GM08714 (cell line): ENCODE results near the gene BSND.

Experiments used
- H3K4me3 ChIP-seq: fragments of 200-500 bp; sonication (Bioruptor generic); 2 replicates; pipeline ENCODE4 v1.5.1; 2014; ENCODE audit warnings: mild to moderate bottlenecking, low read length, inconsistent platforms
- ZNF274 ChIP-seq: IDR thresholded peaks from 2 replicates; pipeline ENCODE4 v1.6.1; 2012; ENCODE audit warnings: mild to moderate bottlenecking, low read depth, low read length

Gene BSND

DNA sequence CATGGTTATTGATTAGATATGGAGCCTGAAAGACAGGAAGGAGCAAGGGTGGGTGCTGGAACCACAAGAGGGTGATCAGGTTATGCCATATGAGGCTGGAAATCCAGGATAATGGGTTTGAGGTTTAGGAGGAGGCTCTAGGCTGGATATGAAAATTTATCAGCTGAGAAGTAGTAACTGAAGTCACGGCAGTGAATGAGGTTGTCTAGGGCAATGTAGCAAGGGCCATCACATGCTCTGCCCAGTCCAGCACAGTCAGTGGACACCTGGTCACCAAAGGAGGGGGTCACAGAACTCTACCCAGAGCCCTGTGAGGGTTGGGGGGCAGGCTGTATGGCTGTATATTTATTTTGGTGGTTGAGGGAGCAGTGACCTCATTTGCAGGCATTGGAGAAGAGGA, 28.9 kb upstream of the BSND start:
- TF ChIP-seq ZNF274: no peak
- no peak overlapping the region for H3K4me3 ChIP-seq

DNA sequence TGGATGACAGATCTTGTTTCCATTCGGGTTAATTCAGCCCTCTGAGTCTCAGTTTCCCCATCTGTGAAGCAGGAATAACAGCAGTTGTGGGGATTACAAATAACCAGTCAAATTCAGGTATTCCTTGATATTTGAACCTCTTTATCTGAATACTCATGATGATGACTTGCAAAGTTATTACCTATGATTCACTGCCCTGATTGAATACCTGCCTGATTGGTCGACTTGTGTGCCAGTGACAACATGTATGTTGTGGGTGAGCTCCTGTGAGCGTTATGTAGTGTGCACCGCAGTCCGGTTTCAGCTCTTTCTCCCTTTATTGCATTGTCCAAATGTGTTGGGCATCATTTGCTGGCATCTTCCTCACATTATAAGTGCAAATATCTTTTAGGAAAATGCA, 27.8 kb upstream of the BSND start:
- H3K4me3 ChIP-seq: no peak overlapping the region
- TF ChIP-seq ZNF274: no peak

DNA sequence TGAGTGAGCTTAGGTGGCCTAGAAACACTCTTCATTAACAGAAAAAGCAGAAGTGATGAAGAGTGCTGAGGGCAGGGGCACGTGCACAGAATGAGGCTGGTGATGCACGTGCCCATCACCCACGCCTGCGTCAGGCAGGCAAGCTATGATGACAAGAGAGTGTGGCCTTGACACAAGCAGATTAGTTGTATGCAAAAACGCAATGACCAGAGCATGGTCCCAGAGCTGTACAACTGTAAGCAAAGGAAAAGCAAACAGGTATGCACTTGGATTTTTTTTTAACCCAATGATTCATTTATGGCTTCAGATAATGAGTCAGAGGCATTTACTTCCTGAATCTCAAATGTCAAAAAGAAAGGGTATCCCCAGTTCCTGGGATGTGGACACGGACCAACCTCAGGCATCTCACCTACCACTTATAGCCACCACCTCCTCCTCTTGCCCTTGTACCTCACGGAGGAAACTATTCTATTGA, 27.4 kb upstream of the BSND start:
- H3K4me3 ChIP-seq: no peak overlapping the region
- no peak for TF ChIP-seq ZNF274

- no peak overlapping the region for H3K4me3 ChIP-seq
- TF ChIP-seq ZNF274: no peak
Measured at GRCh38 chr1:54972436-54972835, 26.3 kb upstream of the BSND start.

GRCh38 chr1:54973205-54973921, 25.4 kb upstream of the BSND start:
- no peak for TF ChIP-seq ZNF274
- H3K4me3 ChIP-seq: no peak overlapping the region

- no peak overlapping the region for H3K4me3 ChIP-seq
Measured at GRCh38 chr1:54975356-54976108, 23.2 kb upstream of the BSND start.

GRCh38 chr1:54976747-54977146, 22.0 kb upstream of the BSND start:
- no peak for TF ChIP-seq ZNF274

More at GRCh38 chr1:54975356-54976108, 23.2 kb upstream of the BSND start:
- no peak for TF ChIP-seq ZNF274

DNA sequence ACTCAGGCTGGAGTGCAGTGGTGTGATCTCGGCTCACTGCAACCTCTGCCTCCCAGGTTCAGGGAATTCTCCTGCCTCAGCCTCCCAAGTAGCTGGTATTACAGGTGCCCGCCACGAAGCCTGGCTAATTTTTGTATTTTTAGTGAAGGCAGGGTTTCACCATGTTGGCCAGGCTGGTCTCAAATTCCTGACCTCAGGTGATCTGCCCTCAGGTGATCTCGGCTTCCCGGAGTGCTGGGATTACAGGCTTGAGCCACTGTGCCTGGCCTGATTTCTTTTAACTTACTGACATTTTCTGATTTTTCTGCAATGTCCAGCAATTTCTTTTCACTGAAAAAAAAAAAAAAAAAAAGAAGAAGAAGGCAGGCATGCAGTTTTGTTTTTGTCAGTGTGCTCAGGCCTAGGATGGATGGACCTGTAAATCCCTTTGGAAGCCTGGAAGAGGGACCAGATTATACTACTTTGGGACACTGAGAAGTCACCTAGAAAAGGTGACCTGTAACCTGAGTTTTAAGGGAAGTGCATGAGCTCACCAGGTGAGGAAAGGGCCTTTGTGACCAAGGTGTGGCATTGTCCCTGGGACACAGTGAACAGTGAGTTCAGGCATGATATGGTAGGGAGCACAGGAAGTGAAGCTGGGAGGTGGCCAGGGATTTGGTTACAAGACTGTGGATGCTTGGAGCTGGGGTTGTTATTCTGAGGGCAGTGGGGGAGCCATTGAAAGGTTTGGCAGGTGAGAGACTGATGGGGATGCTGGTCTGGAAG, 21.0 kb upstream of the BSND start:
- no peak for TF ChIP-seq ZNF274
- no peak overlapping the region for H3K4me3 ChIP-seq

More at GRCh38 chr1:54976747-54977146, 22.0 kb upstream of the BSND start:
- H3K4me3 ChIP-seq: no peak overlapping the region

GRCh38 chr1:54978528-54979326, 20.0 kb upstream of the BSND start:
- TF ChIP-seq ZNF274: no peak
- no peak overlapping the region for H3K4me3 ChIP-seq

GRCh38 chr1:54979327-54979891, 19.3 kb upstream of the BSND start:
- H3K4me3 ChIP-seq: no peak overlapping the region
- TF ChIP-seq ZNF274: no peak

- no peak overlapping the region for H3K4me3 ChIP-seq
- TF ChIP-seq ZNF274: no peak
Measured at GRCh38 chr1:54980046-54980527, 18.6 kb upstream of the BSND start.

DNA sequence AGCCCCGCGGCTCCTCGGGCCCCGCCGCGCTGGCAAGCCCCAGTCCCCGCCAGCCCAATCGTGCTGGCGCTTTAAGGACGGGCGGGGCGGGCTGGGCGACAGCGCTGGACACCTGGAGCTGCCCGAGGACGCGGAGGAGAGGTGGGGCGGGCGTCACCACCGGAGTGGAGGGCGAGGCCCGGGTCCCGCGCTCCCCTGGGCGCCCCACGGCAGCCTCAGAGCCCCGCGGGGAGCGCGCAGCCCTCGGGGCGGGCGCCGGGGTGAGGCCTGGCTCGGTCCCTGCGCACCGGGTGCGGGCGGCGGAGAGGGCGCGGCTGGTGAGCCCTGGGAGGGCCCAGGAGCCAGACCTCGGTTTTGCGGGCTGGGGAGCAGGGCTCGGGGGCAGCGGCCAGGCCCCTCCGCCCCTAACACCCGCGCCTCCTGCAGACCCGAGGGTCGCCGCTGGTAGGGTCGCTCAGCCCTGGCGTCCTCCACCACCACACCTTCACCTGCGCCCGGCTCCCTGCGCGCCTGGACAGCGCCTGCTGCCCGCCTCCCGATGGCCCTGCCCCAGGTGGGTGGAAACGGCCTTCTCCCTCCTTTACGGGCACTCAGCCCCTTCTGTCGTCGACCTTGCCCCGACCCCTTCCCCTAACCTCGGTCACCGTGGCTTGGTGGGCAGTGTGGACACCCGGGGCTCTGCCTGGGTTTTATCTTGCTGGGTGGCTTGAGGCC, 18.0 kb upstream of the BSND start, which contains the start of gene TMEM61:
TMEM61 (plus strand) TSS at position 101 of the 714 bp plus-strand sequence; CDS start at position 539, 438 bp downstream.
- no peak for TF ChIP-seq ZNF274
- no peak within 1 kb of the TSS for H3K4me3 ChIP-seq
